GM18909 (cell line): Measurements from ENCODE around the gene PANX2.
"Not testable (repeated sequence)": the region's sequence is repeated elsewhere in the genome, so short reads cannot be mapped to it uniquely, and the experiment has no call there.

Experiments used
- ATAC-seq: cut with Tn5 transposase; IDR thresholded peaks from one replicate; pipeline ENCODE4 v1.9.1; 2021; ENCODE audit warnings: mild to moderate bottlenecking; ENCODE audit not compliant: unreplicated experiment, poor library complexity

Gene PANX2

DNA sequence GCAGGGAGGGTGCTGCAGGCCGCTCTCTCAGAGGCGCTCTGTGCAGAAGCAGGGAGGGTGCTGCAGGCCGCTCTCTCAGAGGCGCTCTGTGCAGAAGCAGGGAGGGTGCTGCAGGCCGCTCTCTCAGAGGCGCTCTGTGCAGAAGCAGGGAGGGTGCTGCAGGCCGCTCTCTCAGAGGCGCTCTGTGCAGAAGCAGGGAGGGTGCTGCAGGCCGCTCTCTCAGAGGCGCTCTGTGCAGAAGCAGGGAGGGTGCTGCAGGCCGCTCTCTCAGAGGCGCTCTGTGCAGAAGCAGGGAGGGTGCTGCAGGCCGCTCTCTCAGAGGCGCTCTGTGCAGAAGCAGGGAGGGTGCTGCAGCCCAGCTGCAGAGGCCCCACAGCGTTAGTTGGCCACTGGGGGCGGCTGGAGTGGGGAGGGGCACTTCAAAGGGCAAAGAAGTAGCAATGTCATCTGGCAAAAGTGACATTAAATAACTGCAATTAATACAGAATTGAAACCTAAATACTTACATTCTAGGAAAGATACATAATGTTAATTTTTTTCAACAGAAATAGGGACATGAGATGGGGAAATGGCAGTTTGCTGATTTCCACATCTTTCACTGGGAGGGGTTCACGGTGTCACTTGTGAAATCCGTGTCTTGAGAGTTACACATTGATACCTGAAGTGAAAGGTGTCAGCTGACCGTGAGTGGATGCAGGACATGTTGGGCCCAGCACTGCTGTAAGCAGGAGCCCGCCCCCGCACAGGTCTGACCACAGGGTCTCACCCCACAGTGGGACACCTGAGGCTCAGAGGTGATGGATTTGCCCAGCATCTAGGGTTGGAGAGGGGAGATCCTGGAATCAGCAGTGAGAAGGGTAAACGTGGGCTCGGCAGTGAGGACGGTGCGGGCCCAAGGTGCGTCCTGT lies 23.0 kb upstream of the PANX2 start:
- ATAC-seq, result not testable (repeated sequence)

DNA sequence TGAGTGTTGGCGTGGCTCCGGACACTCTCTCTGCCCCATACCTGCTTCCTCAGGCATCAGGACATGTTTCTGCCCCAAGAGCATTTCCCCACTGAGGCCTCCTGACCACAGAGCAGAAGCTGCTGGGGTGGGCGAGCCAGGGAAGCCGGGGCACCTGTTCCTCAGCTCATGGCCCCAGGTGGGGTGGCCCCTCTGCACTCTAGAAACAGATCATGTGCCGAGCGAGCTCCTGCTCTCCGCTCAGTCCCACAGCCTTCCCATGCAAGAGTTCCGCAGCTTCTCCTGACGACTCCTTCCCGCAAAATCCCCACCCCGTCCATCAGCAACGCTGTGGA lies 22.4 kb upstream of the PANX2 start:
- ATAC-seq, result no peak

DNA sequence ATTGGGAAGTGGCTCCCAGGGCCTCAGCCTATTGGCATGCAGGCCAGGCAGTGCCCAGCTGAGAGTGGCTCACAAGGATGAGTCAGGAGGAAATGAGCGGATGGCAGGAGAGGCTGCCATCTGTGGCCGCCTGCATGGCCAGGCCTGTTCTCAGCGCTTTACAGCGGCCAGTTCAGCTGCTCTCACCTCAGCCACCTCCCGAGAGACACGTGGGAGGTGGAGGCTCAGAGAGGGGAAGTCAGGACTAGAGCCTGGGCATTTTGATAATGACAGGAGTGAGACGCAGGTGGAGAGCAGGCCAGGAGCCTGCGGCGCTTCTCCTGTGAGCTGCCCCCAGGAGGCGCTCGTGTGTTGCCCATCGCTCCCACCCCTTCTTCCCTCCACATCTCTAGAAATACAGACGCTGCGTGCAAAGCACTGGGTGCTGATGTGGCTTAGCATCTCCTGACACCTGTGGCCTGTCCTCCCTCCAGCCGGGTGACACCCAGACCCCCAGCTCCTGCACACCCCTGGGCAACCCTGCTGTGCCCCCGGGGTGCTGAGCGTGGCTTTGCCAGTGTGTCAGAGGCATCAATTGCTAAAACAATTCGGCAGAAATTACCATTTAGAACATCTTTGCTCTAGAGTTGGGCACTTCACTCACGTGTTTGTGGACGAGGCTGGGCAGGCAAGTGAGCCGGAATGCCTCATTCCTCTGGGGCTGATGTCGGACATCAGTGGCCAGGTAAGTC lies 21.4 kb upstream of the PANX2 start:
- ATAC-seq, result no peak

- no peak for ATAC-seq
Measured at GRCh38 chr22:50150161-50151129, 20.1 kb upstream of the PANX2 start.

- ATAC-seq, result no peak
Measured at GRCh38 chr22:50151571-50152537, 18.7 kb upstream of the PANX2 start.

- ATAC-seq, result no peak
Measured at GRCh38 chr22:50153056-50153755, 17.3 kb upstream of the PANX2 start.

GRCh38 chr22:50153756-50154140 lies 16.8 kb upstream of the PANX2 start:
- no peak for ATAC-seq

DNA sequence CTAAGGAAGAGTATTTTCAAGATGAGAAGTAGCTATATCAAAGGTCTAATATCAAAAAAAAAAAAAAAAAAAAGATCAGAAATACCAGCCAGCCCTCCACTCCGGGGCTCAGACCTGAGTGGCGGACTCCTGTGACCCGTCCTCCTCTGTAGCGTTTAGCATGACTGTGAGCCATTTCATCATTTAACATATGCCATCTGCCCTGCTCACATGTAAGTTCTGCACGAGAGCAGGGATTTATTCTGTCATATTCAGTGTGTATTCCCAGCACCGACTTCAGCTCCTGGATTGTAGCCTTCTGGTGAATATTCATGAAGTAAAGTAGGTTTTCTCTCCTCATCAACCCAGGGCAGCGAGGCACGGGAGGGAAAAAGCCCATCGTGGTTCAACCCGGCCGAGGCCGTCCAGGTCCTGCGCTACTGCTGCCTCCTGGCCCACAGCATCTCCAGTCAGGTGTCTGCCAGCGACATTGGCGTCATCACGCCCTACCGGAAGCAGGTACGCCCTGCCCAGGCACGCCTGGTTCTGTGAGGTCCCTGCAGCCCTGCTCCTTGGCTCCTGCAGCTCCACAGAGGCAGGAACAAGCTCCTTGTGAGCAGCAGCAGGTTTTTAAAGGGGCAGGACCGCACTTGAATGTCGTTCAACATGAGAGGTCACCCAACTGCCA lies 12.7 kb upstream of the PANX2 start:
- no peak for ATAC-seq

GRCh38 chr22:50160947-50161346 lies 9.6 kb upstream of the PANX2 start:
- ATAC-seq, result no peak

- no peak for ATAC-seq
Measured at GRCh38 chr22:50161508-50162390, 8.8 kb upstream of the PANX2 start.

- ATAC-seq, result no peak
Measured at GRCh38 chr22:50162391-50162956, 8.1 kb upstream of the PANX2 start.

DNA sequence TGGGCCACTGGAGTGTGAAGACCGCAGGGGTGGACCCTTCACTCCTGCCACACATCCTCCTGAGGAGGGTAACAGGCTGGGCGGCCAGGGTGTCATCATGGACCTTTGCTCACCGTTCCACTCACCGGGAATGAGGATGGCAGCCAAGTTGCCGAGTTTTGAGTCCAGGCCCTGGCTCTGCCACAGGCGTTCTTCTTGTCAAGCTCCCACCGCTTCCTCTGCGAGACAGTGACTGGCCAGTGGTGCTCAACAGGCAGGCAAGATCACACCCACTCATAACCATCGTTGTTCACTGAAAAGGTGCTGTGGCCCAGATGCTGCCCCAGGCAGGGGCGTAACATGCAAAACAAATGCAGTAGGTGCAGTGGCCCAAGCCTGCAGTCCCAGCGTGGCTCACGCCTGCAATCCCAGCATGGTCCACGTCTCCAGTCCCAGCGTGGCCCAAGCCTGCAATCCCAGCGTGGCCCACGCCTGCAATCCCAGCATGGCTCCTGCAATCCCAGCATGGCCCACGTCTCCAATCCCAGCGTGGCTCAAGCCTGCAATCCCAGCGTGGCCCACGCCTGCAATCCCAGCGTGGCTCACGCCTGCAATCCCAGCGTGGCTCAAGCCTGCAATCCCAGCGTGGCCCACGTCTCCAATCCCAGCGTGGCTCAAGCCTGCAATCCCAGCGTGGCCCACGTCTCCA lies 5.0 kb upstream of the PANX2 start:
- ATAC-seq, result no peak

DNA sequence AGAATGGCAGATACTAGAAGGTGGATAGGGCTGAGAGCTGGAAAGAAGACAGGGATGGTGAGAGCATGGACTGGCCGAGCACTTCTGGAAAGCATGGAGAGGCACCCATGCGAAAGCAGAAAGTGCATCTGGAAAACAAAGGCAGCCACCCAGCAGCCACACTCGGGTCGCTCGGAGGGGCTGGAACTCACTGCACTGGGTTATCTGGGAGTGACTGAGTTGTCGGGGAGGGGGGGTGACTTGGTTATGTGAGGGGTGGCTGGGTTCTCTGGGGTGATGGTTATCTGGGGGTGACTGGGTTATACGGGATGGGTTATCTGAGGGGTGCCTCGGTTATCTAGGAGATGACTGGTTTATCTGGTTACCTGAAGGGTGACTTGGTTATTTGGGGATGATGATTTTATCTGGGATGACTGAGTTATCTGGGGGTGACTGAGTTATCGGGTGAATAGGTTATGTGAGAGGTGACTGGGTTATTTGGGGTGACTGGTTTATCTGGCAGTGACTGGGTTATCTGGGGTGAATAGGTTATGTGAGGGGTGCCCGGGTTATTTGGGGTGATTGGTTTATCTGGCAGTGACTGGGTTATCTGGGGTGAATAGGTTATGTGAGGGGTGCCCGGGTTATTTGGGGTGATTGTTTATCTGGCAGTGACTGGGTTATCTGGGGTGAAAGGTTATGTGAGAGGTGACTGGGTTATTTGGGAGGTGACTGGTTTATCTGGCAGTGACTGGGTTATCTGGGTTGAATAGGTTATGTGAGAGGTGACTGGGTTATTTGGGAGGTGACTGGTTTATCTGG lies 2.6 kb upstream of the PANX2 start:
- no peak for ATAC-seq

DNA sequence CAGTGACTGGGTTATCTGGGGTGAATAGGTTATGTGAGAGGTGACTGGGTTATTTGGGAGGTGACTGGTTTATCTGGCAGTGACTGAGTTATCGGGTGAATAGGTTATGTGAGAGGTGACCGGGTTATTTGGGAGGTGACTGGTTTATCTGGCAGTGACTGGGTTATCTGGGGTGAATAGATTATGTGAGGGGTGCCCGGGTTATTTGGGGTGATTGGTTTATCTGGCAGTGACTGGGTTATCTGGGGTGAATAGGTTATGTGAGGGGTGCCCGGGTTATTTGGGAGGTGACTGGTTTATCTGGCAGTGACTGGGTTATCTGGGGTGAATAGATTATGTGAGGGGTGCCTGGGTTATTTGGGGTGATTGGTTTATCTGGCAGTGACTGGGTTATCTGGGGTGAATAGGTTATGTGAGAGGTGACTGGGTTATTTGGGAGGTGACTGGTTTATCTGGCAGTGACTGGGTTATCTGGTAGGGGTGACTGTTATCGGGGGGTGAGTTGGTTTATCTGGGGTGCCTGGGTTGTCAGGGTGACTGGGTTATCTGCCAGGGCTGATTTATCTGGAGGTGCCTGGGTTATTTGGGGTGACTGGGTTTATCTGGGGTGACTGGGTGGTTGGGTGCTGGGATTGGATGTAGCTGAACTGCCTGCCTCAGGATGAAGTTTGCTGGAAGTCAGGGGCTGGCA lies 1.9 kb upstream of the PANX2 start:
- ATAC-seq, result not testable (repeated sequence)

- ATAC-seq, result no peak
Measured at GRCh38 chr22:50169181-50169759, 1.3 kb upstream of the PANX2 start.
